RWPE2 (cell line): Measurements from ENCODE around the gene SNX24.
"Not testable (repeated sequence)": the region's sequence is repeated elsewhere in the genome, so short reads cannot be mapped to it uniquely, and the experiment has no call there.

ENCODE experiments used
- ATAC-seq: fragments of 200-7000 bp; cut with Tn5 transposase; 3 replicates; pipeline ENCODE4 v1.9.1; 2021; ENCODE audit warnings: low read depth
- DNase-seq: peaks from one replicate; pipeline ENCODE4 v3.0.0-alpha.2; 2020; ENCODE audit warnings: low spot score
- H3K27ac ChIP-seq: fragments of 450-650 bp; 2 replicates; pipeline ENCODE4 v1.5.1; 2017; ENCODE audit warnings: mild to moderate bottlenecking; ENCODE audit not compliant: poor library complexity, severe bottlenecking
- H3K27me3 ChIP-seq: fragments of 250-450 bp; sonication (Bioruptor Pico); 2 replicates; pipeline ENCODE4 v1.5.1; 2021; ENCODE audit warnings: mild to moderate bottlenecking, moderate library complexity; ENCODE audit not compliant: insufficient read depth, poor library complexity, severe bottlenecking
- H3K36me3 ChIP-seq: fragments of 250-450 bp; sonication (Bioruptor Pico); 2 replicates; pipeline ENCODE4 v1.5.1; 2020; ENCODE audit warnings: low read depth, mild to moderate bottlenecking, moderate library complexity
- H3K4me1 ChIP-seq: fragments of 250-450 bp; sonication (Bioruptor Pico); 2 replicates; pipeline ENCODE4 v1.5.1; 2021; ENCODE audit warnings: mild to moderate bottlenecking, moderate library complexity; ENCODE audit not compliant: insufficient read depth, poor library complexity, severe bottlenecking
- H3K4me3 ChIP-seq: fragments of 250-450 bp; sonication (Bioruptor Pico); 2 replicates; pipeline ENCODE4 v1.5.1; 2021; ENCODE audit warnings: mild to moderate bottlenecking, moderate library complexity; ENCODE audit not compliant: severe bottlenecking
- H3K9me3 ChIP-seq: fragments of 250-450 bp; sonication (Bioruptor Pico); 2 replicates; pipeline ENCODE4 v1.5.1; 2021; ENCODE audit warnings: mild to moderate bottlenecking, moderate library complexity; ENCODE audit not compliant: severe bottlenecking
- CTCF ChIP-seq: fragments of 450-650 bp; IDR thresholded peaks from one replicate; pipeline ENCODE4 v1.5.1; 2017; ENCODE audit warnings: mild to moderate bottlenecking, moderate library complexity; ENCODE audit not compliant: poor library complexity, severe bottlenecking

The SNX24 gene

DNA sequence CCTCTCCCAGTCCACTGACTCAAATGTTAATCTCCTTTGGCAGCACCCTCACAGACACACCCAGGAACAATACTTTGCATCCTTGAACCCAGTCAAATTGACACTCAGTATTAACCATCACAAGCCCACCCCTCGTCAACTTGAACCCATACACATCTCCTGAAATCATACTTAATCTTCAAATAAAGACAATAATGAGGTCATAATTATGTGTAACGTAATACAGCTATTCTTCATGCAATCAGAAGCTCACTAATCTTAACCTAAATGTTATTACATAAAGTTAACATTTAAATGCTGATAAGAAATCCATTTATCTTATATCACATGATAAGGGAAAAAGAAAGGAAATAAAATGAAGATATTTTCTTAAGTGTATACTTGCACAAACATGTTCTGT, 125.9 kb downstream of the SNX24 start:
- Histone ChIP-seq H3K27me3 (no peaks in the 10 kb centered on the region), H3K4me3 (no peak overlapping the region), H3K4me1 (peaks cover 3% of the 10 kb centered on the region), H3K36me3 (no peaks in the 10 kb centered on the region), H3K9me3 (no peaks in the 10 kb centered on the region), H3K27ac (no peak overlapping the region)
- TF ChIP-seq CTCF: no peak
- DNase-seq (no peak), ATAC-seq (no peak)

- H3K27me3 ChIP-seq: no peaks in the 10 kb centered on the region
- no peak for DNase-seq
- no peak for TF ChIP-seq CTCF
- H3K4me3 ChIP-seq: no peak overlapping the region
- H3K27ac ChIP-seq: no peak overlapping the region
- no peaks in the 10 kb centered on the region for H3K9me3 ChIP-seq
- no peaks in the 10 kb centered on the region for H3K36me3 ChIP-seq
- H3K4me1 ChIP-seq: peaks cover 3% of the 10 kb centered on the region
- ATAC-seq: no peak
Observed at GRCh38 chr5:122972877-122973276, 127.5 kb downstream of the SNX24 start.

DNA sequence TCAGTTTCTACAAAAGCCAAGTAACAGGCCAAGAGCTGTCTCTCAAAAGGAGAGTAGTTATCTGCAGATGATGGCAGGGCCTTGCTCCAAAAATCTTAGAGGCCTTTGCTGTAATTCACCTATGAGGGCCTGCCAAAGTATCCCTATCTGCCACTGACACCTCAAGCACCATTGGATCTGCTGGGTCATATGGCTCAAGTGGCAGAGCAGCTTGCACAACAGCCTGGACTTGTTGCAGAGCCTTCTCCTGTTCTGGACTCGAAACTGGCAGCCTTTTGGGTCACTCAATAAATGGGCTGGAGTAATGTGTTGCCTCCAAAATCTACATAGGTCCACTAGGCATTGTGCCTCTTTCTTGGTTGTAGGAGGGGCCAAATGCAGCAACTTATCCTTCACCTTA, 128.3 kb downstream of the SNX24 start:
- not testable (repeated sequence) for ATAC-seq

GRCh38 chr5:122974251-122974650, 128.8 kb downstream of the SNX24 start:
- not testable (repeated sequence) for H3K4me1 ChIP-seq, DNase-seq, H3K27ac ChIP-seq, H3K4me3 ChIP-seq, H3K9me3 ChIP-seq, H3K27me3 ChIP-seq, ATAC-seq, H3K36me3 ChIP-seq

More for the DNA sequence above, 128.3 kb downstream of the SNX24 start:
- not testable (repeated sequence) for DNase-seq, H3K4me3 ChIP-seq, H3K9me3 ChIP-seq, H3K27ac ChIP-seq, H3K4me1 ChIP-seq, H3K27me3 ChIP-seq, H3K36me3 ChIP-seq

- ATAC-seq: no peak
Observed at GRCh38 chr5:122977319-122977718, 131.9 kb downstream of the SNX24 start.

GRCh38 chr5:122978068-122978467, 132.7 kb downstream of the SNX24 start:
- H3K4me3 ChIP-seq: no peak overlapping the region
- H3K27me3 ChIP-seq: no peaks in the 10 kb centered on the region
- ATAC-seq (no peak), DNase-seq (no peak)
- no peak for TF ChIP-seq CTCF
- H3K27ac ChIP-seq: no peak overlapping the region
- no peaks in the 10 kb centered on the region for H3K36me3 ChIP-seq
- H3K9me3 ChIP-seq: no peaks in the 10 kb centered on the region
- no peaks in the 10 kb centered on the region for H3K4me1 ChIP-seq

More at GRCh38 chr5:122977319-122977718, 131.9 kb downstream of the SNX24 start:
- Histone ChIP-seq H3K4me3 (no peak overlapping the region), H3K27ac (no peak overlapping the region), H3K9me3 (no peaks in the 10 kb centered on the region), H3K4me1 (no peaks in the 10 kb centered on the region), H3K27me3 (no peaks in the 10 kb centered on the region), H3K36me3 (no peaks in the 10 kb centered on the region)
- no peak for DNase-seq
- no peak for TF ChIP-seq CTCF
